ENCODE data around the gene SHC2.

DNA sequence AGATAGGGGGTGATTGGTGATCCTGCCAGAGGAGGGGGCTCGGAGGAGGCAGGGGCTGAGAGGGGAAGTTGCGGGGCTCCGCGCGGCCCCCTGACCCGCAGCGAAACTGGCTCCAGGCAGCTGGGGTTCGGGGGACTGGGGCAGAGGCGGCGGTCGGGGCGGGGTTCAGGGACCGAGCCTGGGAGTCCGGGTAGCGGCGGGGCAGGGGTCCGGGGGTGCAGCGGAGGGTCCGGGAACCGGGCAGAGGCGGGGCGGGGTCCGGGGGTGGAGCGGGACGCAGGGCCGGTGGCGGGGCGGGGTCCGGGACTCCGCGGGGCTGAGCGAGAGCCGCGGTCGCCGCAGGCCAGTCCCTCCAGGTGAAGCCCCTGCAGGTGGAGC, 36.6 kb upstream of the SHC2 start:
- TF ChIP-seq, protein P1, sequence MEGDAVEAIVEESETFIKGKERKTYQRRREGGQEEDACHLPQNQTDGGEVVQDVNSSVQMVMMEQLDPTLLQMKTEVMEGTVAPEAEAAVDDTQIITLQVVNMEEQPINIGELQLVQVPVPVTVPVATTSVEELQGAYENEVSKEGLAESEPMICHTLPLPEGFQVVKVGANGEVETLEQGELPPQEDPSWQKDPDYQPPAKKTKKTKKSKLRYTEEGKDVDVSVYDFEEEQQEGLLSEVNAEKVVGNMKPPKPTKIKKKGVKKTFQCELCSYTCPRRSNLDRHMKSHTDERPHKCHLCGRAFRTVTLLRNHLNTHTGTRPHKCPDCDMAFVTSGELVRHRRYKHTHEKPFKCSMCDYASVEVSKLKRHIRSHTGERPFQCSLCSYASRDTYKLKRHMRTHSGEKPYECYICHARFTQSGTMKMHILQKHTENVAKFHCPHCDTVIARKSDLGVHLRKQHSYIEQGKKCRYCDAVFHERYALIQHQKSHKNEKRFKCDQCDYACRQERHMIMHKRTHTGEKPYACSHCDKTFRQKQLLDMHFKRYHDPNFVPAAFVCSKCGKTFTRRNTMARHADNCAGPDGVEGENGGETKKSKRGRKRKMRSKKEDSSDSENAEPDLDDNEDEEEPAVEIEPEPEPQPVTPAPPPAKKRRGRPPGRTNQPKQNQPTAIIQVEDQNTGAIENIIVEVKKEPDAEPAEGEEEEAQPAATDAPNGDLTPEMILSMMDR (IDR thresholded peaks at IDR 0.05) = no peak
- no peak for TF ChIP-seq EP300 (IDR thresholded peaks at IDR 0.05)
